ENCODE data around the gene COL17A1.

The COL17A1 gene

DNA sequence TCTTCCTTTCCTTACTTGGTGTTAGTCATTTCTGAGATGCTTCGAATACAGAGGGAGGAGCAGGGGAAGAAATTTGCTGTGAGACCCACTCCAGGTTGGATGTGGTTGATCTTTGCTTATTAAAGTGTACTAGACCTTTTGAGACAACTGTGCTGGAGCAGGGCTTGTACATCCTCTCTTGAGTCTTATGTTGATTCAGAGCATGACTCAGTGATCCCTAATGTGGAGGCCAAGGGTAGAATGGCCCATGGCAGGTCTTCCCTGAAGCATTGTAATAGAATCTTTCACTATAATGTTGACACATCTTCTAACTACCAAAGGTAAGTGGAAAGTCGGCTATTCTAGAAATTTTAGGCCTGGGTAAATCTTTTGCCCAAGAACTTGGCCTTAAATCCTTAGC, 19.2 kb upstream of the COL17A1 start:
- H3K27me3 Mint-ChIP-seq, result no peaks in the 10 kb centered on the region
- H3K27ac Mint-ChIP-seq, result no peak overlapping the region
- H3K4me1 Mint-ChIP-seq (ENCODE audit: low read depth), result peaks cover 16% of the 10 kb centered on the region
- no peak for DNase-seq
- H3K36me3 Mint-ChIP-seq (ENCODE audit: low read depth), result no peaks in the 10 kb centered on the region
- H3K4me3 Mint-ChIP-seq, result no peak overlapping the region
- H3K9me3 Mint-ChIP-seq, result no peaks in the 10 kb centered on the region

DNA sequence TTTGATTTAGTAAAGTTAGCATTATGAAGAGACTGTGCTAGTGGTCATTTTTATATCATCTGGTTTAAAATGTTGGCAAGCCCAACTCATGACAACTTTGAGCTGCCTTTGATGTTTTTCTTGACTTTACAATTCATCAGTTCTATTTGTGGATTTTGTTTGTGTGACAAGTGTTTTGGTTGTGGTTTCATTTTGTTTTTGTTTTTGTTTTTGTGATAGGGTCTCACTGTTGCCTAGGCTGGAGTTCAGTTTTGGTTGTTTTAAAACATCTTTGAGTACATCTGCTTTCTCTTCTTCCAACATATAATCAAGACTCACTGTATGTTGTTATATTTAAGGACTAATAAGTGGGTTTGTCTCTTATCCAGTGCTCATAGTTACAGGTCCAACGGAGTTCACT, 18.7 kb upstream of the COL17A1 start:
- H3K27ac Mint-ChIP-seq, result no peak overlapping the region
- H3K4me3 Mint-ChIP-seq, result no peak overlapping the region
- DNase-seq, result no peak
- no peaks in the 10 kb centered on the region for H3K27me3 Mint-ChIP-seq
- H3K36me3 Mint-ChIP-seq (ENCODE audit: low read depth), result no peaks in the 10 kb centered on the region
- H3K4me1 Mint-ChIP-seq (ENCODE audit: low read depth), result peaks cover 11% of the 10 kb centered on the region
- H3K9me3 Mint-ChIP-seq, result no peaks in the 10 kb centered on the region

DNA sequence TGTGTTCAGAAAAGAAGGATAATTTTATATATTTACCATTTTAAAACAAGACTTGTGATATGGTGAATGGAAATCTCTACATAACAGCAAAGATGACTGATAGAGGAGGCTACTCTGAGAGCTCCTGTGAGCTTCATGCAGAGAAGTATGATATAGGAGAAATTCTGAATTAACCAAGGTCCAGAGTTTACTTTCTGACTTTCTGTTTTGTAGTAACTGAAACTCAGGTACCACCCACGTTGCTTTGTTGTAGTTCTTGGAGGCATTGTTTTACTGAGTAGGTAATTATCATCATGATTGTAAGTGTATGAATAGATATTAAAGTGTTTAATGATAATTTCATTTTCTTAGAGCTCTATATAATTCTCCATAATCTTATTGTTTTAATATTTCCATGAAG, 18.3 kb upstream of the COL17A1 start:
- no peak overlapping the region for H3K4me3 Mint-ChIP-seq
- no peak for DNase-seq
- H3K36me3 Mint-ChIP-seq (ENCODE audit: low read depth), result no peaks in the 10 kb centered on the region
- no peaks in the 10 kb centered on the region for H3K27me3 Mint-ChIP-seq
- no peaks in the 10 kb centered on the region for H3K9me3 Mint-ChIP-seq
- peaks cover 9% of the 10 kb centered on the region for H3K4me1 Mint-ChIP-seq (ENCODE audit: low read depth)
- no peak overlapping the region for H3K27ac Mint-ChIP-seq

DNA sequence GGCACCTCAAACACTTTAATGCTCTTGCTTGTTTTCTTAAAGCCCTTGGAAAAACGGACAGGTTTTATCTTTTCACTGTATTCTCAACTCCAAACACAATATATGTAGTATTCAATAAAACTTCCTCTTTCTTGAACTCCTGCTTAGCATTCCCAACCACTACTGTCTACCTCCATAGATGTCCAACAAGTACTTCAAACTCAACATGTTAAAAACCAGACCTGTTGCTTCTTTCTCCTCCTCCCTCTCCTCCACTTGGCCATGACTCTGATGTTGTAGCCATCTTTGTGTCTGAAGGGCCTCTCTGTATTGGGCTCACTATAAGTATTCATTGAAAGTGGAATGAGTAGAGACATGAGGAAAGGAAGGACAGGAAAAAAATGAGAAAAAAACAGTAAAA, 16.2 kb upstream of the COL17A1 start:
- Mint-ChIP-seq H3K9me3 (peaks cover 2% of the 10 kb centered on the region), H3K27ac (no peak overlapping the region), H3K27me3 (no peaks in the 10 kb centered on the region), H3K36me3 (ENCODE audit: low read depth) (no peaks in the 10 kb centered on the region), H3K4me1 (ENCODE audit: low read depth) (peaks cover 9% of the 10 kb centered on the region), H3K4me3 (no peak overlapping the region)
- no peak for DNase-seq

DNA sequence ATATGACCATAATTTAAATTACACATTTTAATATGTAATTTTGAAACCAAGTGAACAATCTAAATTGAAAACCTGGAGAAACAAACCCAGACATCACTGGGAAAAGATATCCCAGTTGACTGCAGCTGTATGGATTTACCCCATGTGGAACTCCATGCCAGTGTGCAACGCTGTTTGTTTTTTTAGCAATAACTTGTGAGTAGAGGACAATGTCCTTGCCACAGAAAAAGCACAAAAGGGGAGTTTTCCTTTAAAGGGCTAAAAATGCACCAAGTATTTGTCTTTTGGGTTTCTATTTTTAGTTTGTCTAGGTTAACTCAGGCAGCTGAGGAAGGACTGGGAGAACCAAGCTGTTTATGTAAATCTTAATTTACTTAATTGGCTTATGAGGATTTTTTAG, 15.1 kb upstream of the COL17A1 start:
- no peak overlapping the region for H3K27ac Mint-ChIP-seq
- no peaks in the 10 kb centered on the region for H3K36me3 Mint-ChIP-seq (ENCODE audit: low read depth)
- no peak for DNase-seq
- H3K27me3 Mint-ChIP-seq, result no peaks in the 10 kb centered on the region
- no peak overlapping the region for H3K4me3 Mint-ChIP-seq
- H3K9me3 Mint-ChIP-seq, result peaks cover 2% of the 10 kb centered on the region
- H3K4me1 Mint-ChIP-seq (ENCODE audit: low read depth), result peaks cover 9% of the 10 kb centered on the region

DNA sequence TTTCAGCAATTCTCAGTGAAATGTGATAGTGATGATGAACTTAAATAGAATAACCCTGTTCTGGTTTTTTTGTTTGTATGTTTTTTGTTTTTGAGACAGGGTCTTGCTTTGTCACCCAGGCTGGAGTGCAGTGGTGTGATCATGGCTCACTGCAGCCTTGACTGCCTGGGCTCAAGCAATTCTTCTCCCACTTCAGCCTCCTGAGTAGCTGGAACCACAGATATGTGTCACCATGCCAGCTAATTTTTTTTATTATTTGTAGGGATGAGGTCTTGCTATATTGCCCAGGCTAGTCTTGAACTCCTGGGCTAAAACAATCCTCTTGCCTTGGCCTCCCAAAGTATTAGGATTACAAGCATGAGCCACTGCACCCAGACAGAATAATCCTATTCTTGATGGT, 14.3 kb upstream of the COL17A1 start:
- Mint-ChIP-seq H3K27ac (no peak overlapping the region), H3K4me1 (ENCODE audit: low read depth) (peaks cover 8% of the 10 kb centered on the region), H3K27me3 (no peaks in the 10 kb centered on the region), H3K4me3 (no peak overlapping the region), H3K9me3 (peaks cover 2% of the 10 kb centered on the region), H3K36me3 (ENCODE audit: low read depth) (no peaks in the 10 kb centered on the region)
- DNase-seq, result no peak

DNA sequence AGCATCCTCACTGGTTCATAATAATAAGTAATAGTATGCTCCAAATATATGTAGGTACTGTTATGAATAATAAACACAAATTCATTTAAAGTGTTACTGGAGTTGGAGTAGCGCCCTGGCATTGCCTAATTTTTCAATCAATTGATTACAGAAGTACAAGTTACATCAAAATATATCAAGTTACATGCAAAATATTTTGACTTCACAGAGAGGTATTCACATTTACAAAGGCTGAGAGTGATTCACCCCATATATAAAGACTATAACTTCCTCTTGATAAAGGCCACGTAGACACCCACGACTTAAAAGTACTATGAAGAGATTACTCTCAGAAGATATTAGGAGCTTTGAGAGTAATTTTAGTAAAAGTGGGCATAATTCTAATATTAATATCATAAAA, 13.6 kb upstream of the COL17A1 start:
- Mint-ChIP-seq H3K27ac (no peak overlapping the region), H3K4me1 (ENCODE audit: low read depth) (peaks cover 4% of the 10 kb centered on the region), H3K9me3 (peaks cover 5% of the 10 kb centered on the region), H3K4me3 (no peak overlapping the region), H3K27me3 (no peaks in the 10 kb centered on the region), H3K36me3 (ENCODE audit: low read depth) (no peaks in the 10 kb centered on the region)
- no peak for DNase-seq

DNA sequence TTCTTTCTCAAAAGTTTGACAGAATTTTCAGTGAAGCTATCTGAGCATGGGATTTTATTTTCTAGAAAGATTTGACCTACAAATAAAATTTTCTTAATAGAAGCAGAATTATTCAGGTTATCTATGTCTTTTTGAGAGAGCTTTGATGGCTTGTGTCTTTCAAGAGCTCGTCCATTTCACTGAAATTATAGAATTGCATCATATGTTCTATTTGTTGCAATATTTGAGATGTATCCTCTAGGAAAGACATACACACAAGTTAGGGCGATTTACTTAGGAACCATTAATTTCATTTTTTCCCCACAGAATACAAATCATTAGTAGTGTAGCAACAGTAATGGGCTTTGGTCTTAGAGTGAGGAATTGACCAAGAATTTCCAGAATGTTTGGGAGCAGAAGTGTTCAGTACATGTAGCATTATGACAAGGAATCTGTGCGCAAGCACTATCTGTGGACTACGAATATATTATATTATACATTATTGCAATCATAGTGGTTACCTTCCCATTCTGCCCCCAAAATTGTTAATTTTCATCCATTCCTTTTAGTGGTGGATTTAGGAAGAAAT, 12.8 kb upstream of the COL17A1 start:
- Mint-ChIP-seq H3K4me3 (no peak overlapping the region), H3K36me3 (ENCODE audit: low read depth) (no peaks in the 10 kb centered on the region), H3K4me1 (ENCODE audit: low read depth) (peaks cover 11% of the 10 kb centered on the region), H3K9me3 (peaks cover 10% of the 10 kb centered on the region), H3K27me3 (no peaks in the 10 kb centered on the region), H3K27ac (no peak overlapping the region)
- DNase-seq, result no peak

DNA sequence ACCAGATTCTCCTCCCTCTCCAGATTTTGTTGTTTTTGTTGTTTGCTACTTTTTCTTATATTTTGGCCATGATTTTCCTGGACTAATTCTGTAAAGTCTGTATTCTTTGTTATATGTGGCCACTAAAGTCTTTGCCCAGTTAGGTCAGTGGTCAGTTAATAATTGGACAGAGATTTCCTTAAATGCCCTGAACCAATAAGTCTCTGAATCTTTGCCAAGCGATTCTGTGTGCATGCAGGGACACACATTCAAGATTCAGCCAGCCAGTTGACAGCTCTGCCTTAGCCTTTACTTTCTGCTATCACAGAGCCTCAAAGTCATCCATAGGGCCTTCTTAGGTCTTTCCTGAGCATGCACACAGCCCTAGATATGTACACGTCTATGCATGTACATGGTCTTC, 11.0 kb upstream of the COL17A1 start:
- no peak overlapping the region for H3K4me3 Mint-ChIP-seq
- no peaks in the 10 kb centered on the region for H3K27me3 Mint-ChIP-seq
- no peak overlapping the region for H3K27ac Mint-ChIP-seq
- H3K9me3 Mint-ChIP-seq, result peaks cover 13% of the 10 kb centered on the region
- DNase-seq, result no peak
- no peaks in the 10 kb centered on the region for H3K36me3 Mint-ChIP-seq (ENCODE audit: low read depth)
- H3K4me1 Mint-ChIP-seq (ENCODE audit: low read depth), result peaks cover 14% of the 10 kb centered on the region

DNA sequence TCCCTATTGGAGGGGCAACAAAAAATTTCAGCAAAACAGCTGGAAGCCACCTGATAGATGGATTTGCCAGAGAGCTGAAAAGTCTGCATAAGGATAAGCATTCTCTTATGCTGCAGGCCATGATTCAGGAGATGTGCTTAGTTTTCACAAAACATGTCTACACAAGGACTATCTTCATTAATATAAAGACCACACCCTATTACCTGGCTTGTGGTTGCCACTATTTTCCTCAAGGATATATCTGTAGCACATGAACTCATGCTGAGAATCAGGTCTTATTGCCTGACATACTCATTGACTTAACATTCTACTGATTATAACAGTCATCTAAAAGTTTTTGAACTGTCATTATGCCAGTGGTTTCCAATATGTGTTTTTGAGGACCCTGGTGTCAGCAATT, 7.1 kb upstream of the COL17A1 start:
- H3K9me3 Mint-ChIP-seq, result peaks cover 13% of the 10 kb centered on the region
- no peaks in the 10 kb centered on the region for H3K36me3 Mint-ChIP-seq (ENCODE audit: low read depth)
- H3K27me3 Mint-ChIP-seq, result no peaks in the 10 kb centered on the region
- peaks cover 16% of the 10 kb centered on the region for H3K4me1 Mint-ChIP-seq (ENCODE audit: low read depth)
- no peak overlapping the region for H3K27ac Mint-ChIP-seq
- no peak overlapping the region for H3K4me3 Mint-ChIP-seq
- DNase-seq, result no peak

DNA sequence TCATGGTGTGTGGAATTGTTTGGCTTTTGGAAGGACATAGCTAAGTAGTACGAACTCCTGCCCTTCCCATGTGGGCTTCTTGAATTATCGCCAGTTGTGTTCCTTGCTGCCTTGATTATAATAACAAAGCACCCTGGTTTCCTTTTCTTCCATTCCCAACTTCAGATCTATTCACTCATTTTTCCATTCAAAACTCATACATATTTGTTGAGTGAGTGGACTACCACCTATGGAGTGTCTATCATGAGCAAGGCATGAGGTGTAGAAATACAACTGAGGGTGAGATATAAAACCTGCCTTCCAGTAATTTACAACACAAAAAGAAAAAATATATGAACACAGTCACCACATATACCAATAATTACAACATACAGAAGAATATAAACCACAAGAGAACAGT, 4.9 kb upstream of the COL17A1 start:
- H3K4me1 Mint-ChIP-seq (ENCODE audit: low read depth), result peaks cover 16% of the 10 kb centered on the region
- H3K36me3 Mint-ChIP-seq (ENCODE audit: low read depth), result no peaks in the 10 kb centered on the region
- H3K9me3 Mint-ChIP-seq, result peaks cover 11% of the 10 kb centered on the region
- no peak overlapping the region for H3K27ac Mint-ChIP-seq
- no peak overlapping the region for H3K4me3 Mint-ChIP-seq
- DNase-seq, result no peak
- no peaks in the 10 kb centered on the region for H3K27me3 Mint-ChIP-seq

DNA sequence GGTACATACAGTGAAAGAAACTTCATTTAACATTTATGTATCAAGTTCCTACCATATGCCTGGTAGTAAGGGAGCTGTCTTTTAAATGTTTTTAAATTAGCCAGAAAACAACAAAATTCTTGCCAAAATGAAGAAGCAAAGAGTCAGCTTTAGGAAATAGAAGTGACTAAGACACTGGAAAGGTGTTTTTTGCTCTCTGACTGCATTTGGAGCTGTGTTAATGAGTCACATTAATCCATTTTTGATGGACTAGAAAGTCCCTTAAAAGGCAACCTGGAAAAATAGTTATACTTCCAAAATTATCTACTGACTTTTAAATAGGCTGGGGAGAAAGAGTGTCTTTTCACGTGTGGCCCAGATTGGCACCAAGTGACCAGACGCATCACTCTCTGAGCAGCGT, 3.9 kb upstream of the COL17A1 start:
- no peak for DNase-seq
- Mint-ChIP-seq H3K36me3 (ENCODE audit: low read depth) (no peaks in the 10 kb centered on the region), H3K27me3 (no peaks in the 10 kb centered on the region), H3K4me3 (no peak overlapping the region), H3K9me3 (peaks cover 8% of the 10 kb centered on the region), H3K27ac (no peak overlapping the region), H3K4me1 (ENCODE audit: low read depth) (peaks cover 14% of the 10 kb centered on the region)

DNA sequence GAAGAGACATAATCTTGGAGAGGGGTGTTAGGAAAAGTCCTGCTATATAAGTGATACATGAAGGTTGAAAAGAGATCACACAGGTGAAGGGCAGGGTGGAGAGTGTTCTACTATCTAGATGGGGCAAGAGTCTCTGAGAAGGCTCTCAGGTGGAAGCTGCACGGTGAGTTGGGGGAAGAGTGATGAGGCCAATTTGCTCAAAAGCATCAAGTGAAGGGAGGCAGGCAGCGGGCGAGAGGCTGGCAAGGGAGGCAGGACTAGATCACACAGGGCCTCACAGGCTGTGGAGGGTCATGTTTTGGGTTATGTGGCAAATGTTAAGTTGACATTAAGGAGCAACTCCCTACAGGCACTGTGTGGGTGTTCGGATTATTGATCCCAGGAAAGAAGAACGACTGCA, 2.6 kb upstream of the COL17A1 start:
- H3K4me3 Mint-ChIP-seq, result no peak overlapping the region
- peaks cover 3% of the 10 kb centered on the region for H3K9me3 Mint-ChIP-seq
- H3K36me3 Mint-ChIP-seq (ENCODE audit: low read depth), result no peaks in the 10 kb centered on the region

DNA sequence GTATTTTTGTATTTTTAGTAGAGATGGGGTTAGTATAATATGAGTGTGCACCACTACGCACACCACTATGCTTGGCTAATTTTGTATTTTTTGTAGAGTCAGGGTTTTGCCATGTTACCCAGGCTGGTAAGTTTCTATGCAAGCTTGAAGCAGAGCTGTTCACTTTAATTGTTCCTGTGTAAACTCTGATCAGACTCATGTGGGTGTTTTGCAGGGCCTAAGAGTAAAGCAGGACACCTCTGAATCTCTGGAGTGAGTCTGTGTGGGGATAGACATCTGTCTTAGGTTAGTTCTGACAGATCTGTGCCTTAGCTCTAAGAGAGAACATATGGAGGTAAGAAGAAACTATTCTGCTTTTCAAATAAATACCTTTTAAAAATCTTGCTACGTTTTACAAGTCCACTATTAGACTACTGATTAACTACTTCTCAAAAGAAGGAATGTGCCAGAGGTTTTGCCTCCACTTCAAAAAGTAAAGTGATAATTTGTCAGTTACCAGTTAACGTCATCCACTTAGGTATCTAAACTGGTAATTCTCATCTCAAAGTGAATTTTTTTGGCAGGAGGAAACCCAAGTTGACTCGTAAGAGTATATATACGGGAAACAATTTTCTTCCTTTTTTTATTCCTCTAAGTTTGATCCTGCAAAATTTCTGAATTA, 1.1 kb downstream of the COL17A1 start:
- Mint-ChIP-seq H3K36me3 (ENCODE audit: low read depth) (no peaks in the 10 kb centered on the region), H3K4me3 (no peak overlapping the region), H3K27me3 (no peaks in the 10 kb centered on the region), H3K9me3 (no peaks in the 10 kb centered on the region), H3K27ac (no peak overlapping the region), H3K4me1 (ENCODE audit: low read depth) (peaks cover 4% of the 10 kb centered on the region)
- no peak for DNase-seq

More for the DNA sequence above, 2.6 kb upstream of the COL17A1 start:
- H3K27ac Mint-ChIP-seq, result no peak overlapping the region
- no peak for DNase-seq
- H3K27me3 Mint-ChIP-seq, result no peaks in the 10 kb centered on the region
- peaks cover 5% of the 10 kb centered on the region for H3K4me1 Mint-ChIP-seq (ENCODE audit: low read depth)

DNA sequence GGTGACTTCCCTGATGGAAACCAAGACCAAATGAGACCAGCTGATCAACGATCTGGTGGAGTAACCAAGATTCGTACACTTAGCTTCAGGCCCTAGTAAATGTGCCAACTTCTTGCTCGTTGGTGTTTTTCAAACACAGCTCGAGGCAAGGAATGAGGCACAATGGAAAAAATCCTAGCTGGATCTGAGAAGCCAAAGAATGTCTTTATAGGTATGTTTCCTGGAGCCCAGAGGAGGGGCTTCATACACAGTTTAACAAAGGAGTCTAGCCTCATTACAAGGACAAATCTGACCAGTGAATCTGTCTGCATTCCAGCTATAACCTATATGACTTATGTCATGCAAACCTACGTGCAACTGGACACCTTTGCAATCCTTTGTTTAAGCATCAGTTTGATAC, 3.7 kb downstream of the COL17A1 start:
- Mint-ChIP-seq H3K27ac (no peak overlapping the region), H3K4me3 (no peak overlapping the region), H3K4me1 (ENCODE audit: low read depth) (peaks cover 4% of the 10 kb centered on the region), H3K27me3 (no peaks in the 10 kb centered on the region), H3K36me3 (ENCODE audit: low read depth) (no peaks in the 10 kb centered on the region), H3K9me3 (no peaks in the 10 kb centered on the region)
- DNase-seq, result no peak

DNA sequence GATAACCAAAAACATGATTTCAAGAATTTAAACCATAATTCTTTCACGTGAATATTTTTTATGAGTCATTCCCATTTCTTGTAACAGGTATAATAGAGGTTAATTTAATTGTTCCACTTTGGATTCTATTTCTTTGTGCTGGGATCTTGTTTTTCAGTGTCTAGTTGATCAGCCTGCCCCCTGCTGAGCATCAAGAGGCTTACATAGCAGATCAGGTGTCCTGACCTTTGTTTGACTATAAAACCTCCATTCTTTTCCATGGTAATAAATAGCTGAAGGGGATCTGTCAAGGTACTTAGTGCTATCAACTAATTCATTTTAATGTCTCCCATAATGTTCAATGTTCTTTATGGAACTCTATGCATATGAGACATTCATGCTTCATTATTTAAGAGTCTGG, 4.9 kb downstream of the COL17A1 start:
- H3K9me3 Mint-ChIP-seq, result no peaks in the 10 kb centered on the region

More for the DNA sequence above, 4.9 kb downstream of the COL17A1 start:
- Mint-ChIP-seq H3K4me1 (ENCODE audit: low read depth) (peaks cover 4% of the 10 kb centered on the region), H3K27ac (no peak overlapping the region), H3K4me3 (no peak overlapping the region), H3K36me3 (ENCODE audit: low read depth) (no peaks in the 10 kb centered on the region), H3K27me3 (no peaks in the 10 kb centered on the region)
- no peak for DNase-seq

Data from activated T-cell treated with anti-CD3 and anti-CD28 coated beads, Interleukin-2, amount 50 U/mL, for 24 hours (primary cell).